Measurements from ENCODE around the gene P2RY8. TPM values are rescaled to one million over a fixed set of nuclear protein-coding genes. Genes with fewer than 3 reads are reported as not detected.

The P2RY8 gene
- total and polyA plus RNA-seq, 10 of the 15 experiments (the other 5 are each of a cell fraction or from before 2014, with no cell fraction given), result 2.0 to 64.4 (median 36.5) TPM

- Histone ChIP-seq H3K27ac (ENCODE audit: control insufficient read depth, insufficient read depth) (peak overlapping the region; percentile 18; the same call in 1 of the 2 replicates), H4K20me1 (ENCODE audit: control insufficient read depth, insufficient read depth) (no peaks in the 10 kb centered on the region), H3K9me3 (replicated peaks; ENCODE audit: control insufficient read depth, insufficient read depth, low read length) (no peaks in the 10 kb centered on the region; the same call in 2 of the 3 replicates), H3K36me3 (ENCODE audit: control insufficient read depth in 2 of 2, insufficient read depth in 2 of 2, low read length in 1 of 2) (peaks cover 2 to 4% of the 10 kb centered on the region in 2 experiments; a peak in 2 of 4 replicates), H3K27me3 (replicated peaks in 1 of 2; ENCODE audit: control insufficient read depth in 2 of 2, insufficient read depth in 2 of 2, low read length in 1 of 2) (no peaks in the 10 kb centered on the region), H3K4me3 (no peak overlapping the region), H3K9ac (ENCODE audit: control insufficient read depth, insufficient read depth, low read length) (no peak overlapping the region), H3K79me2 (ENCODE audit: control insufficient read depth, insufficient read depth, low read length) (peaks cover 25% of the 10 kb centered on the region), H2AFZ (ENCODE audit: control insufficient read depth, low read depth, low read length) (no peak overlapping the region), H3K4me2 (ENCODE audit: control insufficient read depth, insufficient read depth) (no peak overlapping the region), H3K4me1 (ENCODE audit: control insufficient read depth, insufficient read depth, low read length) (peaks cover 27% of the 10 kb centered on the region)
- FAIRE-seq (no peak), DNase-seq (ENCODE audit: low read depth, low spot score) (no peak), ATAC-seq (no peak)
- no TSS peak for BruUV-seq (replicated peaks)
- ChIA-PET RAD21 (ENCODE audit: unreplicated experiment) (no interaction called here), SMC1A (ENCODE audit: uncharacterized antibody, unreplicated experiment) (no interaction called here), POLR2A (no interaction called here), CTCF (no interaction called here)
- WGBS (ENCODE audit: insufficient coverage, insufficient replicate concordance, low lambda C conversion rate, missing lambda C conversion rate), result 74% methylated on average over 12 of the region's 12 CpGs
- in situ Hi-C loops (cut with MboI), result no loop called here
- TF ChIP-seq MLLT1 (IDR thresholded peaks at IDR 0.05) (peak; percentile 68; the same call in 1 of the 2 replicates), FOS (IDR thresholded peaks at IDR 0.05; ENCODE audit: borderline replicate concordance, extremely low read depth, insufficient read length) (no peak), MEF2B (IDR thresholded peaks at IDR 0.05; ENCODE audit: partially characterized antibody, poor library complexity, severe bottlenecking) (peak; percentile 28), PAX8 (IDR thresholded peaks at IDR 0.05) (no peak), ZBTB40 (IDR thresholded peaks at IDR 0.05; ENCODE audit: borderline replicate concordance) (0 out of 2 replicates have a peak, but pooled peaks have one; percentile 29), CBFB (IDR thresholded peaks at IDR 0.05; ENCODE audit: low read depth) (no peak)
- intact Hi-C loops (cut with micrococcal nuclease; ENCODE audit: unreplicated experiment), result no loop called here
Observed at GRCh38 chrX:1496076-1496475, 40.9 kb downstream of the P2RY8 start.
